ENCODE data around the gene GIPC1.

GRCh38 chr19:14505488-14506239 lies 9.7 kb upstream of the GIPC1 start:
- TF ChIP-seq EZH2 (IDR thresholded peaks at IDR 0.05; ENCODE audit: borderline replicate concordance, low read depth, low read length, poor library complexity, severe bottlenecking) (no peak), CTCF (conservative IDR thresholded peaks at IDR 0.05; ENCODE audit: low read depth, low read length) (peak; percentile 88)

Data from A673 (cell line).